ENCODE results near the gene STBD1.

The STBD1 gene

GRCh38 chr4:76309939-76310550, 3.5 kb downstream of the STBD1 start:
- DNase-seq (ENCODE audit: insufficient read length) (no peak), FAIRE-seq (no peak)
- TF ChIP-seq POLR2A (IDR thresholded peaks at IDR 0.05; ENCODE audit: low read depth, low read length) (no peak), POLR2AphosphoS5 (IDR thresholded peaks at IDR 0.05; ENCODE audit: low read depth, low read length) (no peak), TAF1 (IDR thresholded peaks at IDR 0.05; ENCODE audit: borderline replicate concordance, low read depth, low read length) (no peak)

- DNase-seq (ENCODE audit: insufficient read length) (no peak), FAIRE-seq (no peak)
- no peak for TF ChIP-seq TAF1 (IDR thresholded peaks at IDR 0.05; ENCODE audit: borderline replicate concordance, low read depth, low read length)
- TF ChIP-seq POLR2AphosphoS5 (IDR thresholded peaks at IDR 0.05; ENCODE audit: low read depth, low read length): no peak
- no peak for TF ChIP-seq POLR2A (IDR thresholded peaks at IDR 0.05; ENCODE audit: low read depth, low read length)
These were observed 4.2 kb downstream of the STBD1 start for GRCh38 chr4:76310683-76311082.

GRCh38 chr4:76311896-76312331, 5.4 kb downstream of the STBD1 start:
- TF ChIP-seq POLR2AphosphoS5 (IDR thresholded peaks at IDR 0.05; ENCODE audit: low read depth, low read length): no peak
- TF ChIP-seq POLR2A (IDR thresholded peaks at IDR 0.05; ENCODE audit: low read depth, low read length): no peak
- no peak for TF ChIP-seq TAF1 (IDR thresholded peaks at IDR 0.05; ENCODE audit: borderline replicate concordance, low read depth, low read length)

GRCh38 chr4:76312457-76312856, 5.9 kb downstream of the STBD1 start:
- FAIRE-seq (no peak), DNase-seq (ENCODE audit: insufficient read length) (no peak)

More at GRCh38 chr4:76311896-76312331, 5.4 kb downstream of the STBD1 start:
- no peak for FAIRE-seq
- DNase-seq (ENCODE audit: insufficient read length): no peak

GRCh38 chr4:76313547-76313946, 7.0 kb downstream of the STBD1 start:
- FAIRE-seq: no peak
- DNase-seq (ENCODE audit: insufficient read length): no peak
- TF ChIP-seq POLR2A (IDR thresholded peaks at IDR 0.05; ENCODE audit: low read depth, low read length): no peak
- TF ChIP-seq TAF1 (IDR thresholded peaks at IDR 0.05; ENCODE audit: borderline replicate concordance, low read depth, low read length): no peak
- TF ChIP-seq POLR2AphosphoS5 (IDR thresholded peaks at IDR 0.05; ENCODE audit: low read depth, low read length): no peak

More at GRCh38 chr4:76312457-76312856, 5.9 kb downstream of the STBD1 start:
- TF ChIP-seq TAF1 (IDR thresholded peaks at IDR 0.05; ENCODE audit: borderline replicate concordance, low read depth, low read length) (no peak), POLR2AphosphoS5 (IDR thresholded peaks at IDR 0.05; ENCODE audit: low read depth, low read length) (no peak), POLR2A (IDR thresholded peaks at IDR 0.05; ENCODE audit: low read depth, low read length) (no peak)

GRCh38 chr4:76315267-76315918, 8.9 kb downstream of the STBD1 start:
- FAIRE-seq: no peak
- TF ChIP-seq POLR2AphosphoS5 (IDR thresholded peaks at IDR 0.05; ENCODE audit: low read depth, low read length) (no peak), TAF1 (IDR thresholded peaks at IDR 0.05; ENCODE audit: borderline replicate concordance, low read depth, low read length) (no peak), POLR2A (IDR thresholded peaks at IDR 0.05; ENCODE audit: low read depth, low read length) (no peak)
- no peak for DNase-seq (ENCODE audit: insufficient read length)

GRCh38 chr4:76316131-76316530, 9.6 kb downstream of the STBD1 start:
- FAIRE-seq (no peak), DNase-seq (ENCODE audit: insufficient read length) (no peak)
- TF ChIP-seq POLR2A (IDR thresholded peaks at IDR 0.05; ENCODE audit: low read depth, low read length) (no peak), POLR2AphosphoS5 (IDR thresholded peaks at IDR 0.05; ENCODE audit: low read depth, low read length) (no peak), TAF1 (IDR thresholded peaks at IDR 0.05; ENCODE audit: borderline replicate concordance, low read depth, low read length) (no peak)

GRCh38 chr4:76322236-76322635, 15.7 kb downstream of the STBD1 start:
- DNase-seq (ENCODE audit: insufficient read length) (no peak), FAIRE-seq (no peak)
- TF ChIP-seq TAF1 (IDR thresholded peaks at IDR 0.05; ENCODE audit: borderline replicate concordance, low read depth, low read length) (no peak), POLR2AphosphoS5 (IDR thresholded peaks at IDR 0.05; ENCODE audit: low read depth, low read length) (no peak), POLR2A (IDR thresholded peaks at IDR 0.05; ENCODE audit: low read depth, low read length) (no peak)

- DNase-seq (ENCODE audit: insufficient read length) (no peak), FAIRE-seq (no peak)
- no peak for TF ChIP-seq POLR2AphosphoS5 (IDR thresholded peaks at IDR 0.05; ENCODE audit: low read depth, low read length)
- no peak for TF ChIP-seq POLR2A (IDR thresholded peaks at IDR 0.05; ENCODE audit: low read depth, low read length)
- no peak for TF ChIP-seq TAF1 (IDR thresholded peaks at IDR 0.05; ENCODE audit: borderline replicate concordance, low read depth, low read length)
These were observed 18.5 kb downstream of the STBD1 start for GRCh38 chr4:76325072-76325471.

- no peak for FAIRE-seq
- TF ChIP-seq TAF1 (IDR thresholded peaks at IDR 0.05; ENCODE audit: borderline replicate concordance, low read depth, low read length): no peak
- no peak for TF ChIP-seq POLR2AphosphoS5 (IDR thresholded peaks at IDR 0.05; ENCODE audit: low read depth, low read length)
- TF ChIP-seq POLR2A (IDR thresholded peaks at IDR 0.05; ENCODE audit: low read depth, low read length): no peak
- no peak for DNase-seq (ENCODE audit: insufficient read length)
These were observed 20.0 kb downstream of the STBD1 start for GRCh38 chr4:76326515-76326914.

GRCh38 chr4:76334885-76335284, 28.4 kb downstream of the STBD1 start:
- FAIRE-seq (no peak), DNase-seq (ENCODE audit: insufficient read length) (no peak)
- no peak for TF ChIP-seq POLR2A (IDR thresholded peaks at IDR 0.05; ENCODE audit: low read depth, low read length)

- DNase-seq (ENCODE audit: insufficient read length): no peak
- FAIRE-seq: no peak
- TF ChIP-seq TAF1 (IDR thresholded peaks at IDR 0.05; ENCODE audit: borderline replicate concordance, low read depth, low read length): no peak
- no peak for TF ChIP-seq POLR2AphosphoS5 (IDR thresholded peaks at IDR 0.05; ENCODE audit: low read depth, low read length)
- TF ChIP-seq POLR2A (IDR thresholded peaks at IDR 0.05; ENCODE audit: low read depth, low read length): no peak
These were observed 32.8 kb downstream of the STBD1 start for GRCh38 chr4:76339364-76339763.

All from GM12892 (cell line).